Uterus (tissue), 4 donors: ENCODE results near the gene ACVR1B. TPM values are rescaled to one million over a fixed set of nuclear protein-coding genes. Genes with fewer than 3 reads are reported as not detected.
A peak's percentile ranks its signal among the peaks of the same experiment; 100 is the strongest.

Experiments
- DNase-seq, 2 donors: peaks; one replicate each; pipeline ENCODE4 v3.0.0-alpha.2; 2019 to 2020
- H3K27ac ChIP-seq, 2 donors: fragments of 200-600 bp; sonication (generic); 1 replicate in 1 of 2; 2 replicates in 1 of 2; pipeline ENCODE4 v1.5.1; 2016 to 2018
- H3K27me3 ChIP-seq, 2 donors: fragments of 200-600 bp; sonication (generic); one replicate each; pipeline ENCODE4 v1.5.1; 2018 to 2019; ENCODE audit warnings: control low read depth in 1 of 2
- H3K36me3 ChIP-seq, 2 donors: fragments of 200-600 bp; sonication (generic); one replicate each; pipeline ENCODE4 v1.5.1; 2019; ENCODE audit warnings: control low read depth in 1 of 2
- H3K4me1 ChIP-seq, 2 donors: fragments of 200-600 bp; sonication (generic); one replicate each; pipeline ENCODE4 v1.5.1; 2018 to 2019; ENCODE audit warnings: control low read depth in 1 of 2
- H3K4me3 ChIP-seq, 2 donors: fragments of 200-600 bp; sonication (generic); 1 replicate in 1 of 2; 2 replicates in 1 of 2; pipeline ENCODE4 v1.5.1; 2018 to 2019; ENCODE audit warnings: mild to moderate bottlenecking in 1 of 2
- H3K9me3 ChIP-seq, 2 donors: fragments of 200-600 bp; sonication (generic); one replicate each; pipeline ENCODE4 v1.5.1; 2019; ENCODE audit warnings: control low read depth in 1 of 2
- POLR2A ChIP-seq, 2 donors: fragments of 450-650 bp; IDR thresholded peaks; one replicate each; pipeline ENCODE4 v1.6.1; 2016; ENCODE audit warnings: antibody characterized with exemption in 2 of 2, mild to moderate bottlenecking in 1 of 2, moderate library complexity in 1 of 2
- intact Hi-C: fragments of 100-400 bp; cut with DNase I; formaldehyde crosslinking; loops from one replicate; pipeline ENCODE4 v1.15.1; 2023; ENCODE audit warnings: low total_unique reads
- total RNA-seq, 4 donors: library from RNA; depleted of rRNA in 3 of 4; stranded (reverse); fragments of >200 nt in 3 of 4; gene quantifications; one replicate each; pipeline versions ENCODE4 v1.1.0 to v1.2.4, GENCODE V29; 2014 to 2023
- TF ChIP-seq, protein P1 (sequence below), 4 experiments: fragments of 200-600 bp in 2 of 4; fragments of 450-650 bp in 2 of 4; sonication (generic) in 2 of 4; IDR thresholded peaks; one replicate each; pipeline ENCODE4 v1.5.1; 2016 to 2019; ENCODE audit warnings: antibody characterized with exemption in 4 of 4, mild to moderate bottlenecking in 2 of 4, moderate library complexity in 1 of 4
- donor health status: DM: yes; HTN: yes; CAD: no.

ACVR1B gene
- total RNA-seq, 4 donors from 2014 or later: 2.6 to 31.6 (median 14.4) TPM

DNA sequence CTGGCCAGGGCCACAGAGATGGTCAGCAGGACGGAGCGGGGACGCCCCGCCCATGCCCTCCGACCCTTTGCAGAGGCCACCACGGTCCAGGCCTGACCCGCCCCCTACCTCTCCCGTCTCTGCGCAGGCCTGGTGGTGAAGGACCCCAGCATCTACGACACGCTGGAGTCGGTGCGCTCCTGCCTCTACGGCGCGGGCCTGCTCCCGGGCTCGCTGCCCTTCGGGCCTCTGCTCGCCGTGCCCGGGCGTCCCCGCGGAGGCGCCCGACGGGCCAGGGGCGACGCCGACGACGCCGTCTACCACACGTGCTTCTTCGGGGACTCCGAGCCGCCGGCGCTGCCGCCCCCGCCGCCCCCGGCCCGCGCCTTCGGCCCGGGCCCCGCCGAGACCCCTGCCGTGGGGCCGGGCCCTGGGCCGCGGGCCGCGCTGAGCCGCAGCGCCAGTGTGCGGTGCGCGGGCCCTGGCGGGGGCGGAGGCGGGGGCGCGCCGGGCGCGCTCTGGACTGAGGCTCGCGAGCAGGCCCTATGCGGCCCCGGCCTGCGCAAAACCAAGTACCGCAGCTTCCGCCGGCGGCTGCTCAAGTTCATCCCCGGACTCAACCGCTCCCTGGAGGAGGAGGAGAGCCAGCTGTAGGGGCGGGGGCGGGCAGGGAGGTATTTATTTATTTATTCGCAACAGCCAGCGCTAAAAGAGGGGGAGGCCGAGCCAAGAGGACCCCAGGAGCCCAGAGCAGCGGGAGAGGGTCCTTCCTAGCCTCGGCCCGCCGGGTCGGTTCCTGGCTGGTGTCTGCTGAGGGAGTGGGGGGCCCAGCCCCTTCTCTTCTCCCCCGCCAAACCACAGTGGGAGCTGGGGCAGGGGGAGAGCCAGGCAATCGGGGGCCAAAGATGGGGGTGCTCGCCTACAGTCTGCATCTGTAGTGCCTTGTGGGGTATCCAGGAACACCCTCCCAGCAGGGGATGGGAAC is 63.4 kb downstream of the ACVR1B start:
- peak in 1 of 2 donors; percentile 16 for DNase-seq
- H3K36me3 ChIP-seq: no peaks in the 10 kb centered on the region
- H3K4me1 ChIP-seq: peaks cover 0 to 6% of the 10 kb centered on the region in 2 donors
- TF ChIP-seq, protein P1, sequence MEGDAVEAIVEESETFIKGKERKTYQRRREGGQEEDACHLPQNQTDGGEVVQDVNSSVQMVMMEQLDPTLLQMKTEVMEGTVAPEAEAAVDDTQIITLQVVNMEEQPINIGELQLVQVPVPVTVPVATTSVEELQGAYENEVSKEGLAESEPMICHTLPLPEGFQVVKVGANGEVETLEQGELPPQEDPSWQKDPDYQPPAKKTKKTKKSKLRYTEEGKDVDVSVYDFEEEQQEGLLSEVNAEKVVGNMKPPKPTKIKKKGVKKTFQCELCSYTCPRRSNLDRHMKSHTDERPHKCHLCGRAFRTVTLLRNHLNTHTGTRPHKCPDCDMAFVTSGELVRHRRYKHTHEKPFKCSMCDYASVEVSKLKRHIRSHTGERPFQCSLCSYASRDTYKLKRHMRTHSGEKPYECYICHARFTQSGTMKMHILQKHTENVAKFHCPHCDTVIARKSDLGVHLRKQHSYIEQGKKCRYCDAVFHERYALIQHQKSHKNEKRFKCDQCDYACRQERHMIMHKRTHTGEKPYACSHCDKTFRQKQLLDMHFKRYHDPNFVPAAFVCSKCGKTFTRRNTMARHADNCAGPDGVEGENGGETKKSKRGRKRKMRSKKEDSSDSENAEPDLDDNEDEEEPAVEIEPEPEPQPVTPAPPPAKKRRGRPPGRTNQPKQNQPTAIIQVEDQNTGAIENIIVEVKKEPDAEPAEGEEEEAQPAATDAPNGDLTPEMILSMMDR (IDR thresholded peaks at IDR 0.05): no peak
- TF ChIP-seq POLR2A (IDR thresholded peaks at IDR 0.05): no peak
- H3K9me3 ChIP-seq: no peaks in the 10 kb centered on the region
- no peak overlapping the region for H3K4me3 ChIP-seq
- no peaks in the 10 kb centered on the region for H3K27me3 ChIP-seq
- intact Hi-C loops: no loop called here
- H3K27ac ChIP-seq: no peak overlapping the region

DNA sequence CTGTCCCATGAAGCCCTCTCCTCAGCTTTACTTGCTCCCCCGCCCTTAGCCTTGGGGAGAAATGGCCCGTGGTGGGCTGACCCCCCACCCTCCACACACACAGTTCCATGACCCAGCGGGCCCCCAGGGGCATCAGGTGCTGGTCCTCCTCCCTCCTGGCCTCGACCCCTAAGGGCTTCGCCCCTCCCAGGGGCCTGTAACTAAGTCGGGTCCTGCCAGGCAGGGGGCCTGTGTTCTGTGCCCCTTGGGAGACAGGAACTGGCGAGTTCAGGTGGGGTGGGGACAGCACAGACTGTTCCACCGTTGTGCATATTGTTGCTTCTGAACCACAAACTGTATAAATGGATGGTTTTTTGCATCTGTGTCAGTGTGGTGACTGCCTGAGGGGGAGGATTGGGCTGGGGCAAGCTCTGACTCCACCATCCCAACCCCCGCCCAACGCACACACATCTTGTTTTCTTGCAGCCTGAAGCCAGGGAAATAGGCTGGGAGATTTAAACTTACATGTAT is 64.1 kb downstream of the ACVR1B start:
- H3K27ac ChIP-seq: no peak overlapping the region

DNA sequence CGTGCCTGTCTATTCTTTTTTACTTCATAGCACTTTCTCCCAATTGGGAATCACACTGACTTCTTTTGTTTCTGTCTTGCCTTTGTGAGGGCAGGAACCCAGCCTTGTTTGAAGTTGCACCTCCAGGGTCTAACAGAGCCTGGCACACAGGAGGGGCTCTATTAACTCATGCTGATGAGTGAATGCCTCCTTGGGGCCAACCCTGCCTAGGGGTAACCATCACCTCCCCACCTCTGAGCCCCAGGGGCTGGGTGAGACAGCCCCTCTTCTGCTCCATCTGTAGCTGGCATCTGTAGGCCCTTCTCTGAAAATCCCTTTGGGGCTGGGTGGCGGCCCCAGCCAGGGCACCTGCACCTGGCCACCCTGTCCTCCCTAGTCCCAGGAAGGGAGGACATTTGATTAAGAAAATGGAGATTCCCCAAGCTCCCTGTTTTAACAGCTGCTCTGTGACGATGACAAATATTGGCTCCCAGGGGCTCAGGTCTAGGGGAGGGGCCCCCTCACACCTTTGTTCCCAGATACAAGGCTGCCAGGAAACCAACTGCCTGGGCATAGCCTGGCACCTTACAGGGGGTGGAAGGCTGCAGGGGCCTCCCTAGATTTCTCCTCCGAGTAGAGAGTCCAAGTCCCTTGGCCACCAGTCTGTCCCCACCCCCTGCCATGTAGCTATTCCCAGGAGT is 67.1 kb downstream of the ACVR1B start:
- H3K4me1 ChIP-seq: no peaks in the 10 kb centered on the region
- DNase-seq: no peak
- no peaks in the 10 kb centered on the region for H3K9me3 ChIP-seq
- H3K27me3 ChIP-seq: no peaks in the 10 kb centered on the region
- H3K27ac ChIP-seq: no peak overlapping the region
- H3K36me3 ChIP-seq: no peaks in the 10 kb centered on the region
- intact Hi-C loops: no loop called here
- no peak overlapping the region for H3K4me3 ChIP-seq
- TF ChIP-seq POLR2A (IDR thresholded peaks at IDR 0.05): no peak
- TF ChIP-seq, protein P1 (IDR thresholded peaks at IDR 0.05): no peak

More for the DNA sequence above, 64.1 kb downstream of the ACVR1B start:
- H3K36me3 ChIP-seq: no peaks in the 10 kb centered on the region
- intact Hi-C loops: no loop called here
- H3K4me3 ChIP-seq: no peak overlapping the region
- H3K9me3 ChIP-seq: no peaks in the 10 kb centered on the region
- no peak for TF ChIP-seq POLR2A (IDR thresholded peaks at IDR 0.05)
- TF ChIP-seq, protein P1 (IDR thresholded peaks at IDR 0.05): no peak
- H3K4me1 ChIP-seq: peaks cover 0 to 6% of the 10 kb centered on the region in 2 donors
- H3K27me3 ChIP-seq: no peaks in the 10 kb centered on the region
- DNase-seq: no peak

DNA sequence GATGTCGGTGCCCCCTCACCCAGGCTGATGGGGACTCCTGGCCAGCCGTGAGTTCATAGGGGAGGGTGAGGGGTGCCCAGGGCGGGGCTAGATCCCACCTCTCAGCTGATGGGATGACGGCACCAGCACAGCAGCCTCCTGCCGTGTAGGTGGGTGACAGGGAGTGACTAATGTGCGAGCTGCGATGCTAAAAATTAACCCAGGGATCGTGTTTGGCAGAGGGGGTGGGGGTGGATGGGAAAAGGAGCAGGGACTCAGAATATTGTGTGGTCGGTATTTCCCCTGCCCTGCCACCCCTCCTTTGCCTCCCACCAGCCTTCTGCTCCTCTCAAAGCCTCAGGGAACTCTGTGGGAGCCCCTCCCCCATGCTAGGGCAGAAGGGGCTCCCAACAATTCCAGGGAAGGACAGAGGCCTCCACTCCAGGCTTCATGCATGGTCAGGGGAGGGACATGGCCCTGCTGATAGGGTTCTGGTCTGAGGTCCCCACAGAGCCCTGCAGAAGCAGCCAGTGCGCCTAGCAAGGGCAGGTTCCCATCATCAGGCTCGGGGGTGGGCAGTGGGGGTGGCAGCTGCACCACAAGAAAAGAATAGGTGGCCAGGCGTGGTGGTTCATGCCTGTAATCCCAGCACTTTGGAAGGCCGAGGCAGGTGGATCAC is 67.7 kb downstream of the ACVR1B start:
- Histone ChIP-seq H3K27me3 (no peaks in the 10 kb centered on the region), H3K36me3 (no peaks in the 10 kb centered on the region), H3K4me3 (no peak overlapping the region), H3K9me3 (no peaks in the 10 kb centered on the region), H3K27ac (no peak overlapping the region), H3K4me1 (peaks cover 0 to 4% of the 10 kb centered on the region in 2 donors)
- TF ChIP-seq POLR2A (IDR thresholded peaks at IDR 0.05): no peak
- TF ChIP-seq, protein P1 (IDR thresholded peaks at IDR 0.05): no peak
- intact Hi-C loops: no loop called here
- DNase-seq: no peak
